Neural cell (in vitro differentiated cells): ENCODE measurements around the gene HBA2.

Experiments used
- EZH2 ChIP-seq: fragments of 200-600, 300-800 bp; shearing (Covaris generic), sonication (generic); IDR thresholded peaks from 2 replicates; pipeline ENCODE4 v1.6.1; 2014; ENCODE audit warnings: antibody characterized with exemption, low read length, borderline replicate concordance, mild to moderate bottlenecking; ENCODE audit not compliant: insufficient read depth, poor library complexity, severe bottlenecking
- MXI1 ChIP-seq: fragments of 450-650 bp; conservative IDR thresholded peaks from 2 replicates; pipeline ENCODE4 v1.6.1; 2014; ENCODE audit warnings: antibody characterized with exemption, mild to moderate bottlenecking; ENCODE audit not compliant: poor library complexity, severe bottlenecking
- POLR2AphosphoS5 ChIP-seq: IDR thresholded peaks from 2 replicates; pipeline ENCODE4 v1.6.1; 2012
- RAD21 ChIP-seq: fragments of 450-650 bp; conservative IDR thresholded peaks from 2 replicates; pipeline ENCODE4 v1.6.1; 2014; ENCODE audit warnings: antibody characterized with exemption, mild to moderate bottlenecking, moderate library complexity
- TAF1 ChIP-seq: IDR thresholded peaks from 2 replicates; pipeline ENCODE4 v1.6.1; 2012; ENCODE audit warnings: low read depth
- TF ChIP-seq, protein P1 (sequence below): IDR thresholded peaks from 2 replicates; pipeline ENCODE4 v1.6.1; 2012; ENCODE audit warnings: borderline replicate concordance
- TF ChIP-seq, protein P2 (sequence below): fragments of 450-650 bp; IDR thresholded peaks from 2 replicates; pipeline ENCODE4 v1.5.1; 2014; ENCODE audit warnings: antibody characterized with exemption, mild to moderate bottlenecking, moderate library complexity; ENCODE audit not compliant: poor library complexity, severe bottlenecking

DNA sequence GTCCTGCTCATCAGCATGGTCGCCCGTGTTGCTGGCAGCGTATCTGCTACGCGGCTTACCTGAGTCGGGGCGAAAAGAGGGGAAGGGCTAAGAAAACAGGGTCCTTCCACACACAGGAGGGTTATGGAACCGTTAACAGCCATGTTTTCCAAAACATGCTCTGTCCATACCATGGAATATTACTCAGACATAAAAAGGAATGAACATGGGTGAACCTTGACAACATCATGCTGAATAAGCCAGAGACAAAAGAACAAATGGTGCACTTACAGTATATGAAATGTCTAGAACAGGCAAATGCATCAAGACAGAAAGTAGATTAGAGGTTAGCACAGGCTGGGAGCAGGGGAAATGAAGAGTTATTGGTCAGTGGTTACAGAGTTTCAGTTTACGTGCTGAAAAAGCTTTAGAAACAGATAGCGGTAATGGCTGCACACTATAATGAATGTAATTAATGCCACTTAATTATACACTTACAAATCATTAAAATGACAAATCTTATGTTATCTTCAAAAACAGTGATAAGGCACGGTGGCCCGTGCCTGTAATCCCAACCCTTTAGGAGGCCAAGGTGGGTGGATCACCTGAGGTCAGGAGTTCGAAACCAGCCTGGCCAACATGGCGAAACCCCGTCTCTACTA lies 42.0 kb upstream of the HBA2 start:
- TF ChIP-seq, protein P1, sequence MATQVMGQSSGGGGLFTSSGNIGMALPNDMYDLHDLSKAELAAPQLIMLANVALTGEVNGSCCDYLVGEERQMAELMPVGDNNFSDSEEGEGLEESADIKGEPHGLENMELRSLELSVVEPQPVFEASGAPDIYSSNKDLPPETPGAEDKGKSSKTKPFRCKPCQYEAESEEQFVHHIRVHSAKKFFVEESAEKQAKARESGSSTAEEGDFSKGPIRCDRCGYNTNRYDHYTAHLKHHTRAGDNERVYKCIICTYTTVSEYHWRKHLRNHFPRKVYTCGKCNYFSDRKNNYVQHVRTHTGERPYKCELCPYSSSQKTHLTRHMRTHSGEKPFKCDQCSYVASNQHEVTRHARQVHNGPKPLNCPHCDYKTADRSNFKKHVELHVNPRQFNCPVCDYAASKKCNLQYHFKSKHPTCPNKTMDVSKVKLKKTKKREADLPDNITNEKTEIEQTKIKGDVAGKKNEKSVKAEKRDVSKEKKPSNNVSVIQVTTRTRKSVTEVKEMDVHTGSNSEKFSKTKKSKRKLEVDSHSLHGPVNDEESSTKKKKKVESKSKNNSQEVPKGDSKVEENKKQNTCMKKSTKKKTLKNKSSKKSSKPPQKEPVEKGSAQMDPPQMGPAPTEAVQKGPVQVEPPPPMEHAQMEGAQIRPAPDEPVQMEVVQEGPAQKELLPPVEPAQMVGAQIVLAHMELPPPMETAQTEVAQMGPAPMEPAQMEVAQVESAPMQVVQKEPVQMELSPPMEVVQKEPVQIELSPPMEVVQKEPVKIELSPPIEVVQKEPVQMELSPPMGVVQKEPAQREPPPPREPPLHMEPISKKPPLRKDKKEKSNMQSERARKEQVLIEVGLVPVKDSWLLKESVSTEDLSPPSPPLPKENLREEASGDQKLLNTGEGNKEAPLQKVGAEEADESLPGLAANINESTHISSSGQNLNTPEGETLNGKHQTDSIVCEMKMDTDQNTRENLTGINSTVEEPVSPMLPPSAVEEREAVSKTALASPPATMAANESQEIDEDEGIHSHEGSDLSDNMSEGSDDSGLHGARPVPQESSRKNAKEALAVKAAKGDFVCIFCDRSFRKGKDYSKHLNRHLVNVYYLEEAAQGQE, result no peak
- TF ChIP-seq MXI1, result no peak
- no peak for TF ChIP-seq POLR2AphosphoS5
- TF ChIP-seq EZH2, result no peak
- TF ChIP-seq, protein P2, sequence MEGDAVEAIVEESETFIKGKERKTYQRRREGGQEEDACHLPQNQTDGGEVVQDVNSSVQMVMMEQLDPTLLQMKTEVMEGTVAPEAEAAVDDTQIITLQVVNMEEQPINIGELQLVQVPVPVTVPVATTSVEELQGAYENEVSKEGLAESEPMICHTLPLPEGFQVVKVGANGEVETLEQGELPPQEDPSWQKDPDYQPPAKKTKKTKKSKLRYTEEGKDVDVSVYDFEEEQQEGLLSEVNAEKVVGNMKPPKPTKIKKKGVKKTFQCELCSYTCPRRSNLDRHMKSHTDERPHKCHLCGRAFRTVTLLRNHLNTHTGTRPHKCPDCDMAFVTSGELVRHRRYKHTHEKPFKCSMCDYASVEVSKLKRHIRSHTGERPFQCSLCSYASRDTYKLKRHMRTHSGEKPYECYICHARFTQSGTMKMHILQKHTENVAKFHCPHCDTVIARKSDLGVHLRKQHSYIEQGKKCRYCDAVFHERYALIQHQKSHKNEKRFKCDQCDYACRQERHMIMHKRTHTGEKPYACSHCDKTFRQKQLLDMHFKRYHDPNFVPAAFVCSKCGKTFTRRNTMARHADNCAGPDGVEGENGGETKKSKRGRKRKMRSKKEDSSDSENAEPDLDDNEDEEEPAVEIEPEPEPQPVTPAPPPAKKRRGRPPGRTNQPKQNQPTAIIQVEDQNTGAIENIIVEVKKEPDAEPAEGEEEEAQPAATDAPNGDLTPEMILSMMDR, result no peak
- TF ChIP-seq RAD21, result no peak
- TF ChIP-seq TAF1, result no peak
